ENCODE results near the gene NCKAP5L.
"Not testable (repeated sequence)": the region's sequence is repeated elsewhere in the genome, so short reads cannot be mapped to it uniquely, and the experiment has no call there.

The NCKAP5L gene

DNA sequence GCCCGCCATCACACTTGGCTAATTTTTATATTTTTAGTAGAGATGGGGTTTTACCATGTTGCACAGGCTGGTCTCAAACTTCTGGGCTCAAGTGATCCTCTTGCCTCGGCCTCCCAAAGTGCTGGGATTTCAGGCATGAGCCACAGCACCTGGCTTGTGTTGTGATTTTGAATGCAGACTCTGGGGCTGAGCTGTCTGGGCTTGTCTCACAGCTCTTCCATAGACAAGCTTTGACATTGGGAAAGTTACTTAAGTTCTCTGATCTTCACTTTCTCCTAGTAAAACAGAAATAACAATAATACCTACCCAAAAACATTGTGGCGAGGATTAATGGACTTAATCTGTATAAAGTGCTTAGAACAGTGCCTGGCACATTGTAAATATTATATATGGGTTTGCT lies 50.9 kb downstream of the NCKAP5L start:
- no peak for DNase-seq

DNA sequence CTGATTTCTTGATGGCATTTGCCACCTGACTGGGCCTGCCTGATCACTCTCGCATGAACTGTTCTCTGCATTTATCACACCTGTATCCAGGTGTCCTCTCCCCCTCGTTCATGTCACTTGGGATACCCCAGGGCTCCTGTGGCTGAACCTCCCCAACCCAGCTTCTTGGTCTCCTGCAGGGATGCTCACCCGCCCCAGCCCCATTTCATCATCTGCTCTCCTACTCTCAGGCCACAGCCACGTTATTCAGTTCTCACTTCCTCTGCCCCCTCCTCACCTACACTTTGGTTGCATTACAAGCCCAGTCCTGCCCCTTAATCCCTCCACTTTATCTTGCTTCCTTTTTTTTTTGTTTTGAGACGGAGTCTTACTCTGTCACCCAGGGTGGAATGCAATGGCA lies 51.4 kb downstream of the NCKAP5L start:
- no peak for DNase-seq

DNA sequence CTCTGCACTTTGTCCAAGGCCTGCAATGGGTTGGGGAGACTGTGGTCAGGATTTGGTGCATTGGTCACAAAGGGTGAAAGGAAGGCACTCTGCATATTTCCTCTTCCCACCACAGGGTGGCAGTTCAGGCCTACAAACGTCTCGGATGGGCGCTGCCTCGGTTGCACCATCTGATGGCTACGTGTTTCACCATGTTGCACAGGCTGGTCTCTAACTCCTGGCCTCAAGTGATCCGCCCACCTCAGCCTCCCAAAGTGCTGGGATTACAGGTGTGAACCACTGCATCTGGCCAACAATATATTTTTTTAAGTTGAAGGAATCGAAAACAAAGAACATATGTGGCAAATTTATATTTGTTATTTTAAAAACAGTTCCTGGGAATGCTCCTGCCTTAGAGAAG lies 51.8 kb downstream of the NCKAP5L start:
- DNase-seq = peak; percentile 22

DNA sequence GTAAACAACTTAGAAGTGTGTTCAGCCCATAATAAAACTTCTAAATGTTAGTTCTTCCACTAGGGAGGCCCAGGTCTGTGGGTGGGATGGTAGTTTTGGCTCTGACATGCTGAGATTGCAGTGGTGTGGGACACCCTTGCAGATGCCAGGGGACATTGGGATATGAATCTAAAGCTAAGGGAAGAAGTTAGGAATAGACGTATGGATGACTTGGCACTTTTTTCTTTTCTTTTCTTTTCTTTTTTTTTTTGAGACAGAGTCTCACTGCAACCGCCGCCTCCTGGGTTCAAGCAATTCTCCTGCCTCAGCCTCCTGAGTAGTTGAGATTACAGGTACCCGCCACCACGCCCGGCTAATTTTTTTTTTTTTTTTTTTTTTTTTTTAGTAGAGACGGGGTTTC lies 55.1 kb downstream of the NCKAP5L start:
- DNase-seq = not testable (repeated sequence)

DNA sequence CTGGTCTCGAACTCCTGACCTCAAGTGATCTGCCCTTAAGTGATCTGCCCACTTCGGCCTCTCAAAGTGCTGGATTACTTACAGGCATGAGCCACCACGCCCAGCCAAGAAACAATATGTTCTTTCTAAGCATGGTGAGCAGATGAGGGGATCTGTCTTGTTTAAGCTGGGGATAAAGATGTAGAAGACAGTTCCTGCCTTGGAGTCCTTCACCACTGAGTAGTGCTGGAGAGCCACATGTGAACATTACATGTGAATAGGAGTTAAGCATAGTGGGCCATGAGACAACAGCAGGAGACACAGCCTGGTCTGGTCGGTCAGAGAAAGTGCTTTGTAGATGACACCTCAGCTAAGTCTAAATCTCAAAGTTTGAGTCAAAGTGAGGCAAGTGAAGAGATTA lies 60.9 kb downstream of the NCKAP5L start:
- DNase-seq = no peak

DNA sequence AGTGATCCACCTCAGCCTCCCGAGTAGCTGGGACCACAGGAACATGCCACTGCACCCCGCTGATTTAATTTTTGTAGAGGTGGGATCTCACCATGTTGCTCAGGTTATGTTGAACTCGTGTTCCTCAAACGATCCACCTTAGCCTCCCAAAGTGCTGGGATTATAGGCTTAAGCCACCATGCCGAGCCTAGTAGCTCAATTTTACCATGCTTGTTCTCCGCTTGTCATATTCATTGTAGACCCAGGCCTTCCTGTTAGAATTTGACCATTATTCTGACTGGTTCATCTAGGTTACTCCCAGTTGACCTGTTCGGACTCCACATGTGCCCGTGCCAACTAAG lies 62.1 kb downstream of the NCKAP5L start:
- no peak for DNase-seq

DNA sequence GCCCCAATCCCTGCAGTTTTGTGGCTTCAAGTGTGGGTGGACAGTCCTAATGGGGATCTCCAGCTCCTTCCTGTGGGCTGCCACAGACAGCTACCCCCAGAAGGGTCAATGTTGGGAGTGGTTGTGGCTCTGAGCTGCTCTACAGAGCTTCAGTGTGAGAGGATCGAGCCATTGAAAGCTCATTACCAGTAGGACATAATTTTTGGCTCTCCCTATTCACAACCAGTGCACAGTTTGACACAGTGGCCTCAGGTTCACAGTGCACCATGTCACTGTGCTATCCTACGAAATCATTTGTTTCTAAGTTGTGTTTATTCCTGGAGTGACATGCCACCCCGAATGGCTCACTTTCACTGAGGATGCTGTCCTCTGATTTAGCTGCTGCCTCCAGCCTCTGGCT lies 64.1 kb downstream of the NCKAP5L start:
- no peak for DNase-seq

DNA sequence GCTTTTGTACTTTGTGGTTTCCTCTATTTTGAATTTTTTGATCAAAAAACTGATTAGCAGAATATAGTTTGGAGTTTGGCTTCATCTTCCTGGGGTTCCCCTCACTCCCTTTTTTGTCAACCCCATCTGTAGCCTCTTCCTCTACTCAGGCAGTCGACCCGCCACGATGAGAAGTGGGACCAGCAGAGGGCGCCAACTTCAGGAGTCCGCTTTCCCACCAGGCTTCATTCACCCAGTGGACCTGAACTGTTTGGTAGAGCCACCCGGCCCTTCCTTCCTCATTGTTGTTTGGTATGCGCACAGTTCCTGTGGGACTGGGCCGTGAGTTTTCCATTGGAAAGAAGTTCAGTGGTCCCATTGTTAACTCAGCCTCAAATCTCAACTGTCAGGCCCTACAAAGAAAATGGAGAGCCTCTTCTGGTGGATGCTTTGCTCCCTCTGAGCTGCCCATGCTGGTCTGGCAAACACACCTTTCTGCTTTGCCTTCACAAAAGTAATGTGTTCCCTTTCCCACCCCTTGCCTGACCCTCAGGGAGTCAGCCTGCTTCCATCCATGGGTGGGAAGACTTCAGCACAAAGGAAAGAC lies 65.1 kb downstream of the NCKAP5L start:
- peak; percentile 45 for DNase-seq

DNA sequence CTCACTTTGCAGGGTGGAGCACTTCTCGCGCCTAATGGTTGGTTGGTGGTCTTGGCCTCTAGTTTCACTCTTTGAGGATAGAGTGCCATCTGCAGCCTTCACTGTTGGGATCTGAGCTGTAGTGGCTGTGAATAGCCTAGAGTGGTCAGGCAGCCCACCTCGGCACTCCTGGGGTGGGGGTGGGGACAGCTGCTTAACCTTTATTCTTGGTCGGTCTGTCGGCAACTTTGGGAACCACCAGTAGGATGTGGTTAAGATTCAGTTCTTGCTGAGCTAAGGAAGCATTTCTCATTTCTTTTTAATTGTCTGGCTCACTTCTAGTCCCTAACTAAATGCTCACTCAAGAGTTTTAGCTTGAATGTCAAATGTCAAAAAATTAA lies 65.8 kb downstream of the NCKAP5L start:
- DNase-seq = no peak

DNA sequence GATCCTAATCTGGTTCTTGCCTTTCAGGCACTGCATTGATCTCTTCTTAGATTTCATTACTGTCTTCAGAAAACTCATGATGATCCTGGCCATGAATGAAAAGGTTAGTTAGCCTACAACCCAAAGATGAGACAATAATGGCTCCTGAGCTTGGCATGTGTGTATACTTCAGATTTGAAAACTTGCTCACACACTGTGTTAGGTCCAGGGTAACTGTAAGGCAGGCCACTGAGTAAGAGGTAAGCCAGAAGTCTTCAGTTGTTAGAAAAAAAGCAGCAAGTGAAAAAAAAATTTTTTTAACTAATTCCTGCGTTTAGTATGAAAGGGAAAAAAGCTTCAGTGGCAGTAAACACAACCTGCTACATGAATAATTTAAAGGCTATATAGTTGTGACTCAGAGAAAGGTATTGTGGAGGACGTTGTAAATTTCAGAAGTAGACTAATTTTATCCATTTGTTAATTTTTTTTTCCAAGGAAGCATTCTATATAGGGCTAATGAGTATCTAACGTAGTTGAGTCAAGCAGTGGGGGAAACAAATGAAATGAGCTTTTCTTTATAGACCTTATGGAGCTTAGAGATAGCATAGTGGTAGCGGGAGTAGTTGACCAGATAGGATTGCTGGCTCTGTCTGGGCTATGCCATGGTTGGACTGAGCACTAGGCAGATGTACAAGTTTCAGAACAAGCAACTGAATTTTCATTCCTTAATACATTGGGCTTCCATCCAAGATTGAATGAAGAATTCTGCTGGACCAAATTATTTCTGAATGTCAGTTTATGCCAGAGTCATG lies 66.3 kb downstream of the NCKAP5L start:
- no peak for DNase-seq

DNA sequence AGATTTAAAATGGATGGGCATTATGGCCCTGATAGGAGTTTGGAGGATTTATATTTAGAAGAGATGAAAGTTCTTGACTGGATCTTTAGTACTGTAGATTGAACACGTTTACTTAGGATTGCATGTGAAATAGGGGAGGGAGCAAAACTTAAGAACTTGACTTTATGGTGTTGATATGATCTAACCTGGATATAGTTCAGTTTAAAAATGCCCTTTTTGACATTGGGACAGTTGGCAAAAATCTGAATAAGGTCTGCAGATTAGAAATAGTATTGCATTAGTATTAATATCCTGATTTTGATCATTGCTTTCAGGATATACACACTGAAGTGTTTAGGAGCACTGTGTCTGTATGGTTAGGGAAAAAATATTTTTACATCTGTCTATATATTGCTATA lies 77.2 kb downstream of the NCKAP5L start:
- DNase-seq = no peak

DNA sequence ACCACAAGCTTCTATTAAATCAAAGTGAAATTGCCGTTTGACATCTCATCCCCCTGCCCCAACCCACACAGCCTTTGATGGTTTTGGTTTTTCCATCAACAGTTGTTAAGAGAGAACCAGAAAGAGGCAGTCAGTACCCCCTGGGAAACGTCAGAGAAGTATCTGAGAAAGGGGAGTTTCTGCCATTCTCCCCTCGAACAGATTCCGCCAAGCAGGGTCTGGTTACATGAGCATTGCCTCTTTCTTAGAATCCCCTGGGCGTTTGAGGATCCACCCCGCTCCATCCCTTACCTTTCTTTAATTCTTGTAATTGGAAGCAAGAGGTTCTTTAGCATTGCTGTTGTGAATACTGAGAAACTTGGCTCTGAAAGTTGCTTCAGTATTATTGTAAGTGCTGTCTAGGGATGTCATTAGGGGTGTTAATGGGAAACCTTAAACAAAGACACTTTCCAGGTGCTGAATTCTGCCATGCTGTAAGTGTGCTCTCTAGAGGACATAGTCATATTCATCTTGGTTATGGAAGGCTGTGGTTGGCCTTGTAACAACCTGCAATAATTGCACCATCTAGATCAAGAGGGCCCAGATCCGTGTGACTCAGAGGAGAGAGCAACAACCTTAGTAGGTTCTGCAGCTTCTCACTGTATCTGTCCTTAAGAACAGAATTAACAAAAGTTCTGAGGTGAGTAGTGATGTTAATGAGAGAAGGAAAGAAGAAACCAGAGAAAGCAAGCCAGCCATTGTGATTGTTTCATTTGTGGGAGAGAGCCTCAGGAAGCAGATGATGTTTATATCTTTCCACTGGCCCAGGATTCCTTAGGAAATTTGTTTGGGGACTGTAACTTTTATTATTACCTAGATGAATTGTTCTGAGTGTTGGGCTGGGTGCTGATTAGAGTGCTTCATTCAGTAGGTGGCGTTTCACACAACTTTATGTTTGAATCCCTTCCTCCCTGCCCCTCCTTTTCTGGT lies 77.9 kb downstream of the NCKAP5L start:
- DNase-seq = no peak

DNA sequence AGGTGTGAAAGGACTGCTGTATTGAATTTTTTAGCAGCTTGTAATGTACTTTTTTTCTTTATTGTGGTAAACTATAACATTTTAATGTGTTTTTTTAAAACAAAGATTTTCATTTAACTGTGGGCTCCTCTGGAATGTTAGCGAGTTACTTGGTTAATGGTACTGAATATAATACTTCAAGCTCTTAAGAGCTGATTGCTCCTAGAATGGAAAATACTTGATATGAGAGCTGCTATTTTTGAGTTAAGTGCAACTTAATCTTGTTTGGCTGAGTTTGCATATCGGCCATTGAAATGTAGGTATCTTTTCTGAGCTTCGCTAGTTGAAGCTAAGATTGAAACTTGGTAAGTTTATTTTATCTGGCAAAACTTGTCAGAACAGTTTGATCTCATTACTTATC lies 79.4 kb downstream of the NCKAP5L start:
- DNase-seq = no peak

DNA sequence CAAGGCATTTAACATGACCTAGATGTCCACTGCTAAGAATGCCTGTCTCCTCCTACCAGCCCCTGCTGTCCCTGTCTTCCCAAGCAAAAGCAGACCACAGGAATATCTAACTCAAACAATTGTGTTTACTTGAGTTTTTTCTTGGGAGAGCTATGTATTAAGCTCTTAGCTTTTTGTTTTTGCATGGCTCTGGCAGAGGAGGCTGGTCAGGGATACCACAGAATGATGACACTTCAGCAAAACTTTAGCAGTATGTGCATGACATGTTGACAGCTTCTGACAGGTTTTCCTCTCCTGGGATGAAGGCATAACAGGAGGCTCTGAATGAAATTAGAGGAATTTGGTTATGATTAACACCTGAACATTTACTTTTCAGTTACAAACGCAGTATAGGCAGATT lies 79.9 kb downstream of the NCKAP5L start:
- DNase-seq = no peak

DNA sequence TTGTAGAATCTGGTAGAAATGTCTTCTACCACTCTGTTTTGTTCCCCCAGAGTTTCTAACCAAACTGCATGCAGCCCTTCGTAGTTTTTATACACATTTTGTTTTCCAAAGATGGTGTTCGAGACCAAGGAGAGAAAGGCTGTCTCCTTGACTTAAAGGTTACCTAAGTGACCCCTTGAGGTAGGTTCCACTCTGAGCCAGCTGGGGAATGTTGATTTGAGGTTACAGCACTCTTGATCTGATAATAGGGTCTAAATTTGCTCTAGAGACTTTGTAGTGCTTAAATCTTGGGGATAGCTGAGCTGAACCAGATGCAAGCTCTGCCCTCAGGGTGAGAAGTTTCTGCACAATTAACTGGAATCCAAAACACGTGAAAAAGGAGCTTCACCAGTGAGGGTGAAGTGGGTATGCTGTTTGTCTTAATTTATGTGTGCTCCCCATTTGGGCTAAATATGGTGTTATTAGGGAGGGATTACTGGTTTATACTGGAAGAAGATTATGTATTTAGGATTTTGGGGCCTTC lies 83.8 kb downstream of the NCKAP5L start:
- no peak for DNase-seq

DNA sequence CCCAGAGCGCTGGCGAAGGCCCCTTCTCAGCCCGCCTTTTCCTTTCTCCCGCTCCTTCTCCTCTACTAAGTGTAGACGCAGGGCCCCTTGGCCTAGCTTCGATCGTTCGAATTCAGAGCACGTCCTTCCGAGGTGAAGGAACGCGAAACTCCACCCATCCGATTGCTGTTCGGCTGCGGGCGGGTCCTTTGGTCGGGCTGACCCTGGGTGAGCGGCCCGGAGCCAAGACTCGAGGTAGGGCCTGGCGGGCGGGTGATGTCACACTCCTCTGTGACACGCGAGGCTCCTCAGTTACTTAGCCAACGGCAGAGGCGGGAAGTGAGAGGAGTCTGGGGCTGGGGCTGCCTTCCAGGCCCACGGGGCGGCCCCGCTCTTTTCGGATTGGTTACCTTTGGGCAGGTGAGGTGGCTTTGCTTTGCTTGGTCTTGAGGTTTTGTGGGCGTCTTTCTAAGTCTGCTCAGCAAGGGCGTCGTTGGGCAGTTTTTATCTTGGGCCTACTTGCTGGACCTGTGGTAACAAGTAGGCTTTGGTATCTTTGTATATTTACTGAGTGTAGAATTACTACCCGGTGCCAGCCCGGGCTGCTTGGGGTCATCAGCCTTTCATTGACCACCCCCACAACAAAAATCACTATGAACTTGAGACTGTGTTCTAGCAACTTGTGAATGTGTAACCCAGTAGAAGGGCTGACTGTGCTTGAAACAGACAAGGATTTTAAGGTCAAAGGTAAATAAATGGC lies 86.2 kb downstream of the NCKAP5L start:
- DNase-seq = peak; percentile 74

Data from KG1 (cell line).